ENCODE data around the gene MXI1.

- TF ChIP-seq ARNTL (CRISPR knock-in tag; IDR thresholded peaks at IDR 0.05; ENCODE audit: borderline replicate concordance, low read depth), result no peak
- TF ChIP-seq ZNF8 (CRISPR knock-in tag; IDR thresholded peaks at IDR 0.05), result no peak
- TF ChIP-seq PATZ1 (CRISPR knock-in tag; IDR thresholded peaks at IDR 0.05; ENCODE audit: borderline replicate concordance), result no peak
- TF ChIP-seq RARB (CRISPR knock-in tag; IDR thresholded peaks at IDR 0.05), result no peak
- no peak for TF ChIP-seq PPARA (CRISPR knock-in tag; IDR thresholded peaks at IDR 0.05; ENCODE audit: borderline replicate concordance)
Observed at GRCh38 chr10:110226543-110226925, 19.1 kb downstream of the MXI1 start.
